NCI-H2196 (cell line): Measurements from ENCODE around the gene CPED1.
"Not testable (repeated sequence)": the region's sequence is repeated elsewhere in the genome, so short reads cannot be mapped to it uniquely, and the experiment has no call there.

Source experiments
- DNase-seq: peaks from one replicate; lab custom pipeline; 2025; ENCODE audit not compliant: unreplicated experiment; lab: John Stamatoyannopoulos, UW

CPED1 gene

GRCh38 chr7:121305109-121305508 is 316.6 kb downstream of the CPED1 start:
- no peak for DNase-seq

GRCh38 chr7:121306565-121306964 is 318.1 kb downstream of the CPED1 start:
- DNase-seq, result no peak

GRCh38 chr7:121307021-121307574 is 318.6 kb downstream of the CPED1 start:
- no peak for DNase-seq

GRCh38 chr7:121313220-121313792 is 324.8 kb downstream of the CPED1 start:
- DNase-seq, result no peak

GRCh38 chr7:121313793-121314676 is 325.5 kb downstream of the CPED1 start:
- peak; percentile 40 for DNase-seq

- DNase-seq, result not testable (repeated sequence)
Observed at GRCh38 chr7:121315170-121315569, 326.7 kb downstream of the CPED1 start.

- no peak for DNase-seq
Observed at GRCh38 chr7:121322460-121322859, 333.9 kb downstream of the CPED1 start.

- no peak for DNase-seq
Observed at GRCh38 chr7:121323515-121324302, 335.2 kb downstream of the CPED1 start.

GRCh38 chr7:121327671-121328070 is 339.2 kb downstream of the CPED1 start:
- no peak for DNase-seq

- DNase-seq, result no peak
Observed at GRCh38 chr7:121328508-121329190, 340.1 kb downstream of the CPED1 start, which contains the start of gene WNT16. WNT16 (plus strand) TSS chr7:121329000; CDS start chr7:121329293, 293 bp downstream.

GRCh38 chr7:121329191-121330052 is 340.9 kb downstream of the CPED1 start:
- no peak for DNase-seq

- no peak for DNase-seq
Observed at GRCh38 chr7:121330053-121330833, 341.7 kb downstream of the CPED1 start.

GRCh38 chr7:121331048-121331447 is 342.5 kb downstream of the CPED1 start:
- DNase-seq, result no peak

GRCh38 chr7:121331574-121331973 is 343.1 kb downstream of the CPED1 start:
- no peak for DNase-seq

GRCh38 chr7:121334376-121334775 is 345.9 kb downstream of the CPED1 start:
- DNase-seq, result no peak

- no peak for DNase-seq
Observed at GRCh38 chr7:121334875-121335648, 346.6 kb downstream of the CPED1 start.

- DNase-seq, result no peak
Observed at GRCh38 chr7:121336579-121336978, 348.1 kb downstream of the CPED1 start.

GRCh38 chr7:121337398-121337797 is 348.9 kb downstream of the CPED1 start:
- no peak for DNase-seq
